Naive B cell (primary cell): ENCODE measurements around the gene MDH1. TPM values are rescaled to one million over a fixed set of nuclear protein-coding genes. Genes with fewer than 3 reads are reported as not detected.
A peak's percentile ranks its signal among the peaks of the same experiment; 100 is the strongest.
"Not testable (repeated sequence)": the region's sequence is repeated elsewhere in the genome, so short reads cannot be mapped to it uniquely, and the experiment has no call there.

Experiments
- ATAC-seq, 2 donors: fragments of 150-1000 bp; cut with Tn5 transposase; 2 replicates each; pipeline ENCODE4 v1.10.0; 2021; ENCODE audit warnings: low read depth in 2 of 2, mild to moderate bottlenecking in 2 of 2, moderate library complexity in 2 of 2
- DNase-seq: peaks from one replicate; pipeline ENCODE4 v3.0.0; 2022
- H3K27ac Mint-ChIP-seq, 6 donors: one replicate each; pipeline ENCODE4 v1.8.0; 2020 to 2022; ENCODE audit warnings: mild to moderate bottlenecking in 6 of 6, mixed read lengths in 6 of 6, moderate library complexity in 5 of 6, inconsistent platforms in 2 of 6
- H3K27me3 Mint-ChIP-seq, 3 donors: one replicate each; pipeline ENCODE4 v1.8.0; 2021 to 2022; ENCODE audit warnings: mixed read lengths in 3 of 3, mild to moderate bottlenecking in 1 of 3
- H3K36me3 Mint-ChIP-seq, 2 donors: one replicate each; pipeline ENCODE4 v1.8.0; 2020 to 2022; ENCODE audit warnings: mixed read lengths in 2 of 2, inconsistent platforms in 1 of 2, mild to moderate bottlenecking in 1 of 2
- H3K4me1 Mint-ChIP-seq, 3 donors: one replicate each; pipeline ENCODE4 v1.8.0; 2020 to 2022; ENCODE audit warnings: mixed read lengths in 3 of 3, inconsistent platforms in 1 of 3, mild to moderate bottlenecking in 1 of 3, moderate library complexity in 1 of 3
- H3K4me3 Mint-ChIP-seq, 8 donors: one replicate each; pipeline ENCODE4 v1.8.0; 2020 to 2022; ENCODE audit warnings: mild to moderate bottlenecking in 8 of 8, mixed read lengths in 8 of 8, moderate library complexity in 8 of 8, inconsistent platforms in 2 of 8
- H3K9me3 Mint-ChIP-seq, 7 donors: one replicate each; pipeline ENCODE4 v1.8.0; 2020 to 2022; ENCODE audit warnings: mixed read lengths in 7 of 7, mild to moderate bottlenecking in 5 of 7, inconsistent platforms in 2 of 7, moderate library complexity in 1 of 7
- polyA plus RNA-seq, 6 donors: library from polyadenylated mRNA; unstranded; fragments of 300-500 nt; fragmentation: Illumina TruSeq; gene quantifications; one replicate each; pipeline ENCODE4 v1.2.3, GENCODE V29; 2021; ENCODE audit warnings: low read depth in 6 of 6

The MDH1 gene
- 100 to 1,000 TPM; 203 to 322 (median 271) TPM for polyA plus RNA-seq

DNA sequence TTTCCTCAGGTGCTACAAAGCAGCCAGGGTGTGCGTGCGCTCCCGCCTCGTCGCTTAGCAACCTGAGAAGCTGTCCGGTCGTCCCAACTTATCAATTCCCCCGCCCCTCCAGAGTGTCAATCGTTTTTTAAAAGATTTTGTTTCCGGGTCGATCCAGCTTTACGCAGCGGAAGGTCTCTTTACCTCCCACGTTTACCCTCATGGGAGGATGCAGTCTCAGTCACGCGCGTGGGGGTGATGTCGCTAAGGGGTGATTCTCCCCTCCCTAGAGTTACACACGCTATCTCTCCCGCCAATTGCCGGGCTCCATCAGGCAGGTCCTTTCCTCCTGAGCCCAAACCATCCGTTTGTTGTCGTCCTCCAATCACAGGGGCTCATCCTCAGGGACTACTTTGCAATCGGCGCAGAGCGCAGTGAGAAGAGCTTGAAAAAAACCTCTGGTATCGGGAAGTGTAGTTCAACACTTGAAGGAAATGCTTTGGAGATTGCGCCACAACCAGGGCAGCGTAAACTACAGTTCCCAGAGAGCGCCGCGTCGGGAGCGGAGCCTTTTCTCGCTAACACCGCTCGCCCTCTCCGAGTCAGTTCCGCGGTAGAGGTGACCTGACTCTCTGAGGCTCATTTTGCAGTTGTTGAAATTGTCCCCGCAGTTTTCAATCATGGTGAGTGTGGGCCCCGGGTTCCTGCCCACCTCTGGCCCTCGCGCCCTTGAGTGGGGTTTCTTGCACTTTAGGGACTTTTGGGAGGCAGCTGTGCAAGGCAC lies at the start of gene MDH1, which contains the start of gene WDPCP:
MDH1 (plus strand) TSS at position 579 of the 763 bp plus-strand sequence; CDS start at position 660, 81 bp downstream.
WDPCP (minus strand) TSS at position 93 of the 763 bp plus-strand sequence. CDS start 206 bp downstream, outside the sequence.
- DNase-seq (peak; percentile 94), ATAC-seq (peak; percentile 80 to 81)
- peaks cover 18 to 44% (median 36%) of the 10 kb centered on the region in 3 donors for H3K4me1 Mint-ChIP-seq
- no peaks in the 10 kb centered on the region for H3K9me3 Mint-ChIP-seq
- peak within 1 kb of the TSS; percentile 97 to 100 (median 99) for H3K27ac Mint-ChIP-seq
- no peaks in the 10 kb centered on the region for H3K27me3 Mint-ChIP-seq
- peak within 1 kb of the TSS; percentile 89 to 99 (median 98) for H3K4me3 Mint-ChIP-seq
- H3K36me3 Mint-ChIP-seq = no peaks in the 10 kb centered on the region

DNA sequence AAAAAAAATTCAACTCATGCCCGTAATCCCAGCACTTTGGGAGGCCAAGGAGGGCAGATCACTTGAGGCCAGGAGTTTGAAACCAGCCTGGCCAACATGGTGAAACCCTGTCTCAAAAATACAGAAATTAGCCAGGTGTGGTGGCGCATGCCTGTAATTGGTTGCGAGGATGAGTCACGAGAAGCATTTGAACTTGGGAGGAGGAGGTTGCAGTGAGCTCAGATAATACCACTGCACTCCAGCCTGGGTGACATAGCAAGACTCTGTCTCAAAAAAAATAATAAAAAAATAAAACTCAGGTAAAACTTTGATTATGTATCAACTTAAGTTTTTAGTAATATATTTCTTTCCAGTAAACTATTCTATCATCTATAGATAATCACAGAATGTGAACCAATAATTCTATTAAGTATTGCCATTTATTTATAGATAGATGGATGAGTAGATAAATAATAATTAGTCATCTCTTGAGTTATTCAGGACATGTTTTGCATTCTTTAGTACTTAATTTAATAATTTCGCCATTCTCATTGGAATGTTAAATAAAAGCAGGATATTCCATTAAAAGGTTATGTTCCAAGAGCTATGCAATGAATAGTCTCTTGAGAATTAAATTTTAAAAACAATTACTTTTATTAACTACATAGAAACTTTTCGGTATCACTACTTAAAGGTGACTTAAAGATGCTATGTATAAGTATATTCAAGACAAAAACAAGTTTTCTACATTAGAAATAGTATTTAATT lies 49.2 kb upstream of the MDH1 start:
- H3K9me3 Mint-ChIP-seq = peaks cover 0 to 19% (median 10%) of the 10 kb centered on the region in 7 donors
- peaks cover 5 to 8% (median 8%) of the 10 kb centered on the region in 3 donors for H3K4me1 Mint-ChIP-seq
- ATAC-seq = no peak
- H3K27me3 Mint-ChIP-seq = no peaks in the 10 kb centered on the region
- peaks cover 5 to 9% of the 10 kb centered on the region in 2 donors for H3K36me3 Mint-ChIP-seq
- H3K27ac Mint-ChIP-seq = no peak overlapping the region
- H3K4me3 Mint-ChIP-seq = no peak overlapping the region
- DNase-seq = no peak

DNA sequence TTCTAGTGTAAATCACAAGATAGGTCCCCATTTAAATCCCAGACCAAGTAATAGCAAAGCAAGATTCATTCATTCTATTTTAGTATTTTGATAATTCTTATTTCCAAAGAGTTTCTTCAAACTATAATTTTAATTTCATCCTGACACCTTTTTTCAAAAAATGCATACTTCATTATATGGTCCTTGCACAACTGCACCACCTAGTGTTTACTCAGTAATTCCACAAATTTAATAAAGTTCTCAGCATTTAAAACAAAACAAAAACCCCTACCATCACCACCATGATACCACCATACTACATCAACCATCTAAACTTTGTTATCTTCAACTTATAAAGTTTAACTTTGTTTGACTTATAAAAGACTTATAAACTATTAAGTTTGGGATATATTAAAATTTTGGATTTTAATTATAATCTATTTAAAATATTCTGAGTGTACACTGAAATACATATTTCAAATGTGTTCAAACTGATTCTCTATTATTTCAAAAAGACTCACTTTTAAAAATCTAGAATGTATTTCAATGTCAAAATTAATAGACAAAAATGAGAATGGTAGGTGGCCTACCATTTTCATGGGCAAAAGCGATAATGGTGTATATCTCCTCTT lies 44.6 kb upstream of the MDH1 start:
- H3K4me1 Mint-ChIP-seq = peaks cover 8 to 10% (median 9%) of the 10 kb centered on the region in 3 donors
- DNase-seq = peak; percentile 2
- peak overlapping the region in 1 of 6 donors; percentile 10 for H3K27ac Mint-ChIP-seq
- peaks cover 0 to 14% (median 7%) of the 10 kb centered on the region in 7 donors for H3K9me3 Mint-ChIP-seq
- ATAC-seq = no peak
- no peaks in the 10 kb centered on the region for H3K27me3 Mint-ChIP-seq
- no peak overlapping the region for H3K4me3 Mint-ChIP-seq
- H3K36me3 Mint-ChIP-seq = peaks cover 7 to 9% of the 10 kb centered on the region in 2 donors

DNA sequence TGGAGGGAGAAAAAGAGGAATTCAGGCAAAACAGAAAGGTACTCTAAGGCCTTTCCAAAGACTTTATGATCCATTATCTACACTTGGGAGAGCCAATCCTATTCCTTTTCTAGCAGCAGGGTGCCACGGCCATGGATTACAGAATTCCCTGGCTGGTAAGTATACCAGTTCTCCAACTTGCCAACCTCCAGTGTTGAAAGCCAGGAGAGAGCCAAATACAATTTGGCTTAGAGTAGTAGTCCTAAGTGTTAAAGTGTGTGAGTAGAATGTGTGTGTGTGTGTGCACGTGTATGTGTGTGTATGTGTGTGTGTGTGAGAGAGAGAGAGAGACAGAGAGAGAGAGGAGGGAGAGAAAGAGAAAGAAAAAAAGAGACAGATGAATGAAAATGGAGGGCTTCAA lies 43.7 kb upstream of the MDH1 start:
- ATAC-seq = no peak
- Mint-ChIP-seq H3K4me3 (no peak overlapping the region), H3K36me3 (peaks cover 7 to 9% of the 10 kb centered on the region in 2 donors), H3K4me1 (peaks cover 10 to 12% (median 12%) of the 10 kb centered on the region in 3 donors), H3K27ac (peak overlapping the region in 2 of 6 donors; percentile 10 to 73), H3K27me3 (no peaks in the 10 kb centered on the region), H3K9me3 (peaks cover 0 to 14% (median 7%) of the 10 kb centered on the region in 7 donors)
- DNase-seq = no peak

DNA sequence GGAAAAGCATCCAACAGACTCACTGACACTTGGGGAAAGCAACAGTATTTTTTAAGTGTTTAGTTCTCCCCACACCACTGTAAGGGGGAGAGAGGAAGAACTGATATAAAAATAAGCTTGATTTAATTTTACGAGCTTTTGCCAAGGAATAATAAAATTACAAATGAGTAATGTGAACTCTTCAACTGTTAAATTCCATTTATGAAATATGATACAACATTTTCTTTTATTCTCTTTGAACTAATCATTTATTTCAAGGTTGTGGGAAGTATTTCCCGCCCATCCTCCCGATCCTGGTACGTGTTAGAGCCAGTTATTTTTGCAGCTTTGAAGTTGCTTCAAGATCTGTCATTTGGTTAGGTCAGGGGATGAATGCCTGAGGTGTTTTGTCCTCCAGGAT lies 35.7 kb upstream of the MDH1 start:
- Mint-ChIP-seq H3K4me3 (no peak overlapping the region), H3K27ac (no peak overlapping the region), H3K9me3 (peaks cover 6 to 18% (median 12%) of the 10 kb centered on the region in 7 donors), H3K27me3 (no peaks in the 10 kb centered on the region), H3K4me1 (peaks cover 2 to 9% (median 8%) of the 10 kb centered on the region in 3 donors), H3K36me3 (peaks cover 24 to 25% of the 10 kb centered on the region in 2 donors)
- no peak for ATAC-seq
- DNase-seq = no peak

DNA sequence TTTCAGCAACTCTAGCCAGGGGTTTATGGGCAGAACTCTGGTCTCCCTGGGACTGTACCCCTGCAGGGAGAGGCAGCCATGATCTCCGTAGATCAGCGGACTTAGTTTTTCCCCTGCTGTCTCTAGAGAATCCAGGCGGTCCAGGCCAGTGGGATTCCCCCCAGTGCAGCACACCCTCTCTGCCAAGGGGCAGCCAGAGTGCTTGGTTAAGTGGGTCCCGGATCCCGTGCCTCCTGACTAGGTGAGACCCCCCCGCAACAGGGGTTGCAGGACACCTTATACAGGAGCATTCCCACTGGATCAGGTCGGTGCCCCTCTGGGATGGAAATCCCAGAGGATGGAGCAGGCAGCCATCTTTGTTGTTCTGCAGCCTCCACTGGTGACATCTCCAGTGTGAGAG lies 33.5 kb upstream of the MDH1 start:
- H3K4me3 Mint-ChIP-seq = no peak overlapping the region
- ATAC-seq = no peak

DNA sequence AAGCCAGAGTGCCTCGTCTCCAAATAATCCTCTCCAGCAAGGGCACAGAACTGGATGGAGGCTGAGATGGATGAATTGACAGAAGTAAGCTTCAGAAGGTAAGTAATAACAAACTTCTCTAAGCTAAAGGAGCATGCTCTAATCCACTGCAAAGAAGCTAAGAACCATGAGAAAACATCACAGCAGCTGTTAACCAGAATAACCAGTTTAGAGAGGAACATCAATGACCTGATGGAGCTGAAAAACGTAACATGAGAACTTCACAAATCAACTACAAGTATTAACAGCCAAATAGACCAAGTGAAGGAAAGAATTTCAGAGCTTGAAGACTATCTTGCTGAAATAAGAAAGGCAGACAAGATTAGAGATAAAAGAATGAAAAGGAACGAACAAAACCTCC lies 32.8 kb upstream of the MDH1 start:
- H3K4me1 Mint-ChIP-seq = no peaks in the 10 kb centered on the region
- no peak overlapping the region for H3K4me3 Mint-ChIP-seq
- no peaks in the 10 kb centered on the region for H3K27me3 Mint-ChIP-seq
- DNase-seq (no peak), ATAC-seq (no peak)
- peaks cover 10 to 43% (median 31%) of the 10 kb centered on the region in 7 donors for H3K9me3 Mint-ChIP-seq
- H3K27ac Mint-ChIP-seq = peak overlapping the region in 1 of 6 donors; percentile 61
- peaks cover 38% of the 10 kb centered on the region in 2 donors for H3K36me3 Mint-ChIP-seq

More for the DNA sequence above, 33.5 kb upstream of the MDH1 start:
- H3K27ac Mint-ChIP-seq = no peak overlapping the region
- no peaks in the 10 kb centered on the region for H3K27me3 Mint-ChIP-seq
- peaks cover 10 to 40% (median 24%) of the 10 kb centered on the region in 7 donors for H3K9me3 Mint-ChIP-seq
- peaks cover 38% of the 10 kb centered on the region in 2 donors for H3K36me3 Mint-ChIP-seq
- peaks cover 1 to 2% (median 2%) of the 10 kb centered on the region in 3 donors for H3K4me1 Mint-ChIP-seq
- DNase-seq = no peak

DNA sequence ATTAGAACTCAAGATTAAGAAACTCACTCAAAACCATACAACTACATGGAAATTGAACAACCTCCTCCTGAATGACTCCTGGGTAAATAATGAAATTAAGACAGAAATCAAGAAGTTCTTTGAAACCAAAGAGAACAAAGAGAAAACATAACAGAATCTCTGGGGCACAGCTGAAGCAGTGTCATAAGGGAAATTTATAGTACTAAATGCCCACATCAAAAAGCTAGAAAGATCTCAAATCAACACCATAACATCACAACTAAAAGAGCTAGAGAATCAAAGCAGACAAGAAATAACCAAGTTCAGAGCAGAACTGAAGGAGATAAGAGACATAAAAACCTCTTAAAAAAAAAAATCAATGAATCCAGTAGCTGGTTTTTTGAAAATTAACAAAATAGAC lies 30.9 kb upstream of the MDH1 start:
- H3K4me1 Mint-ChIP-seq, DNase-seq, H3K27ac Mint-ChIP-seq, ATAC-seq, H3K27me3 Mint-ChIP-seq, H3K4me3 Mint-ChIP-seq: not testable (repeated sequence)
- Mint-ChIP-seq H3K36me3 (peaks cover 45 to 46% of the 10 kb centered on the region in 2 donors), H3K9me3 (peaks cover 10 to 51% (median 40%) of the 10 kb centered on the region in 7 donors)

DNA sequence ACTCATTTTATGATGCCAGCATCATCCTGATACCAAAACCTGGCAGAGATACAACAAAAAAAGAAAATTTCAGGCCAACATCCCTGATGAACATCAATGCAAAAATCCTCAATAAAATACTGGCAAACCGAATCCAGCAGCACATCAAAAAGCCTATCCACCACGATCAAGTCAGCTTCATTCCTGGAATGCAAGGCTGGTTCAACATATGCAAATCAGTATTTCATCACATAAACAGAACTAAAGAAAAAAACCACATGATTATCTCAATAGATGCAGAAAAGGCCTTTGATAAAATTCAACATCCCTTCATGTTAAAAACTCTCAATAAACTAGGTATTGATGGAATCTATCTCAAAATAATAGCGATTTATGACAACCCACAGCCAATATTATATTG lies 29.8 kb upstream of the MDH1 start:
- peaks cover 45 to 46% of the 10 kb centered on the region in 2 donors for H3K36me3 Mint-ChIP-seq
- peaks cover 10 to 51% (median 40%) of the 10 kb centered on the region in 7 donors for H3K9me3 Mint-ChIP-seq
- peak overlapping the region in 1 of 8 donors; percentile 8 for H3K4me3 Mint-ChIP-seq

DNA sequence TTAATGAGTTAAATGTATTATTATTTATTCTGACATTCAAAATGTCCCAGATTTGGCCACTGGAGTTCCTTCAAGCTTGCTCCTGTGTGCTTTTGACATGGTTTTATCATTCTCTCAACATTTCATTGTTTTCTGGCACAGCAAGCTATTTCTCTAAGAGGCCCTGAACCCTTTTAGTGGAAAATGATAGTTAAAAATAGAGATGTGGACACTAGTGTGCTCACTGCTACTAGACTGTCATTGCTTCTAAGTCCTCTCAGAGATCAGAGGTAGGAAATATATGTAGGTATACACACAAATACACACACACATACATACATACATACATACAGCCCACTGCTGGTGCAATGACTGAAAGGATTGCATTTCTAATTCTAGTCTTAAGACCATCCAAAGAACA lies 26.0 kb upstream of the MDH1 start:
- DNase-seq = no peak
- peaks cover 0 to 3% (median 0%) of the 10 kb centered on the region in 3 donors for H3K4me1 Mint-ChIP-seq
- H3K27me3 Mint-ChIP-seq = no peaks in the 10 kb centered on the region
- H3K9me3 Mint-ChIP-seq = peaks cover 8 to 53% (median 36%) of the 10 kb centered on the region in 7 donors
- H3K4me3 Mint-ChIP-seq = no peak overlapping the region
- no peak for ATAC-seq
- H3K36me3 Mint-ChIP-seq = peaks cover 31 to 40% of the 10 kb centered on the region in 2 donors
- H3K27ac Mint-ChIP-seq = no peak overlapping the region

More for the DNA sequence above, 29.8 kb upstream of the MDH1 start:
- not testable (repeated sequence) for H3K4me1 Mint-ChIP-seq, ATAC-seq, H3K27ac Mint-ChIP-seq, H3K27me3 Mint-ChIP-seq, DNase-seq

DNA sequence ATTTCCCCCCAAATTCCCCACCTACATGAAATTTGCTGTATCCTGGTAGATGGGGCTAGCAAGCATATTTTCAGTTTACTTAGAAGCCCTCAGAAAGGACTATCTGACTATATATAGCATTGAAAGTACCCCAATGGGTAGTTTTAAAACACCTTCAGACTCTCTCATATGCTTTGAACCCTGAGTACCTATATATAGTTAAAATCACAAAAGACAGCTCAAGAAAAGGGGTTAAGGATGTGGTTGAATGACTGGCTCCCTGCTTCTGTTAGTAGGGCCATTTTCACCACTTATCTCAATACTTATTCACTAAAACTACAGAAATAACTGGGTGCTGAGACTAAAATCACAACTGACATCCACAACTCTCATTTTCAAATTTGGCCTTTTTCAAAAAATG lies 19.0 kb upstream of the MDH1 start:
- no peak for ATAC-seq

DNA sequence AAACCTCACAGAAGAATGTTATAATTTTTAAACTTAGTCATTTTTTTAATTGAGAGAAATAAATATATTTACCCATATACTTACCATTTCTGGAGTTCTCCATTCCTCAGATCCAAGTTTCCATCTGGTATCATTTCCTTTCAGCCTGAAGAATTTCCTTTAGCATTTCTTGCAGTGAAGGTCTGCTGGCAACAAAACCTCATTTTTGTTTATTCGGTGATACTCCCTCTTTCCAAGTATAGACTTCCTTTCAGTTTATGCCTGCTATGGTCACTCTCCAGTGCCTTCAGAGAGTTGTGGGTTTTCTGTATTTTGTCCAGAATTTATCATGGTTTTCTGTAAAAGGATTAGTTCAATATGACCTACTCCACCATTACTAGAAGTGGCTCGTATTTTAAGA lies 17.5 kb upstream of the MDH1 start:
- ATAC-seq (no peak), DNase-seq (no peak)
- H3K27me3 Mint-ChIP-seq = no peaks in the 10 kb centered on the region
- no peak overlapping the region for H3K4me3 Mint-ChIP-seq
- peaks cover 13 to 41% of the 10 kb centered on the region in 2 donors for H3K36me3 Mint-ChIP-seq
- peaks cover 1 to 8% (median 3%) of the 10 kb centered on the region in 3 donors for H3K4me1 Mint-ChIP-seq
- H3K9me3 Mint-ChIP-seq = peaks cover 2 to 46% (median 25%) of the 10 kb centered on the region in 7 donors
- H3K27ac Mint-ChIP-seq = no peak overlapping the region

More for the DNA sequence above, 19.0 kb upstream of the MDH1 start:
- H3K36me3 Mint-ChIP-seq = peaks cover 13 to 44% of the 10 kb centered on the region in 2 donors
- H3K9me3 Mint-ChIP-seq = peaks cover 5 to 47% (median 25%) of the 10 kb centered on the region in 7 donors
- no peak overlapping the region for H3K27ac Mint-ChIP-seq
- H3K4me3 Mint-ChIP-seq = no peak overlapping the region
- no peaks in the 10 kb centered on the region for H3K27me3 Mint-ChIP-seq
- H3K4me1 Mint-ChIP-seq = peaks cover 3 to 8% (median 3%) of the 10 kb centered on the region in 3 donors
- no peak for DNase-seq

DNA sequence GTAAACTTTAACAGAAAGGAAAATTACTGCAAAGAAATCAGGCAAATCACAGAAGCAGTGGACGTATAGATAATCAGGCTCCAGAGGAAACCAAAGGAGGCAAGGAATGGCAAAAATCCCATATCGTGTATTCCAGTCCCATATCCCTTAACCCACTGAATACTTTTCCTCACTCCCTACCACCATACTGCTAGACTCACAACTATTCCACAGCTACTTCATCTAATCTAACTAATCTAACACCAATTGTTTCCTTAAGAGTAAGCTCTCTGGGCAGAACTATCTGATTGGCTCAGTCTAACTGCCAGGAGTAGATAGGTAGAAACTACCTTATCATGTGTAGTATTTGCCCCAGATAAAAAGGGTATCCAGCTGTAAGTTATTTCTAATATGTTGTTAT lies 16.8 kb upstream of the MDH1 start:
- no peak overlapping the region for H3K27ac Mint-ChIP-seq
- H3K9me3 Mint-ChIP-seq = peaks cover 0 to 39% (median 23%) of the 10 kb centered on the region in 7 donors
- DNase-seq = no peak
- no peak overlapping the region for H3K4me3 Mint-ChIP-seq
- peaks cover 0 to 8% (median 3%) of the 10 kb centered on the region in 3 donors for H3K4me1 Mint-ChIP-seq
- no peak for ATAC-seq
- H3K36me3 Mint-ChIP-seq = peaks cover 13 to 36% of the 10 kb centered on the region in 2 donors
- H3K27me3 Mint-ChIP-seq = no peaks in the 10 kb centered on the region
